Ecto neural progenitor cell (in vitro differentiated cells): ENCODE measurements around the gene UNG.

Source experiments
- DNase-seq: peaks from one replicate; pipeline ENCODE4 v3.0.0-alpha.2; 2018; ENCODE audit warnings: low spot score

Gene UNG

GRCh38 chr12:109156586-109156985 lies 59.2 kb downstream of the UNG start:
- DNase-seq: no peak

DNA sequence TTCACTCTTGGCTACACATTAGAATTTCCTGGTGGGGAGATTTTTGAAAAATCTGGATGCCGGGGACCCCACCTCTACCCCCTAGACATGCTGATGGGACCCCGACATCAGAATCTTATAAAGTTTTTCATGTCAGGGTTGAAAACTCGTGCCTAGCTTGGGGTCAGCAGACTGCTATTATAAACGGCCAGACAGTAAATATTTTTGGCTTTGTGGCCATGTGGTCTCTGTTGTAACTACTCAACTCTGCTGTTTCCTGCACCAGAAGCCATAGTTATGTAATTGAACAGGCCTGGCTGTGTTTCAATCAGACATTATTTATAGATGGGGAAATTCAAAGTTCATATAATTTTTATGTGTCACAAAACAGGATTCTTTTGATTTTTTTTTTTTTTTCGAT lies 60.6 kb downstream of the UNG start:
- DNase-seq: no peak

DNA sequence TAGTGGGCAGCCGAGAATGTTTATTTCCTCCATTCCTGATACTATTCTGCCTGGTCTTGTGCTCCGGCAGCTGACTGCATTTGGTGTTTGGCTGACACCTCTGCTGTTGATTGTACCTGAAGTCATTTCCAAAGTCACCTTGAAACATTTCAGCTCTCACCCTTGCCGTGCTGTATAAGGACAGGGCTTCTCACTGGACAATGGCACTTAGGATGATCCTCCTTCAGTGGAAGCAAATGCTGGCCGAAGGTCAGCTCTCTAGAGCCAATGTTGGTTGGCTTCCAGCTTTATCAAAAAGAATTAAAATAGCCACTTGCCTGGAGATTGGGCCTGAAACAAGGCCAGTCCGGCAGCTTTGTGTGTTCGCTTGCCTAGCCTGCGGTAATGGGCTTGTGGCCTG lies 63.0 kb downstream of the UNG start:
- no peak for DNase-seq
